HG02763 (cell line): Measurements from ENCODE around the gene ACBD5.
A peak's percentile ranks its signal among the peaks of the same experiment; 100 is the strongest.

Source experiments
- ATAC-seq: cut with Tn5 transposase; IDR thresholded peaks from one replicate; pipeline ENCODE4 v1.9.1; 2021; ENCODE audit warnings: mild to moderate bottlenecking, moderate library complexity; ENCODE audit not compliant: unreplicated experiment

The ACBD5 gene

GRCh38 chr10:27155066-27155754 lies 85.4 kb downstream of the ACBD5 start, which contains the start of gene MASTL:
Gene MASTL (plus strand): TSS chr10:27155352. CDS start chr10:27155427, 75 bp downstream.
- ATAC-seq = peak; percentile 80

- peak; percentile 2 for ATAC-seq
Observed at GRCh38 chr10:27153845-27154193, 86.8 kb downstream of the ACBD5 start.

GRCh38 chr10:27153329-27153728 lies 87.3 kb downstream of the ACBD5 start:
- ATAC-seq = no peak

DNA sequence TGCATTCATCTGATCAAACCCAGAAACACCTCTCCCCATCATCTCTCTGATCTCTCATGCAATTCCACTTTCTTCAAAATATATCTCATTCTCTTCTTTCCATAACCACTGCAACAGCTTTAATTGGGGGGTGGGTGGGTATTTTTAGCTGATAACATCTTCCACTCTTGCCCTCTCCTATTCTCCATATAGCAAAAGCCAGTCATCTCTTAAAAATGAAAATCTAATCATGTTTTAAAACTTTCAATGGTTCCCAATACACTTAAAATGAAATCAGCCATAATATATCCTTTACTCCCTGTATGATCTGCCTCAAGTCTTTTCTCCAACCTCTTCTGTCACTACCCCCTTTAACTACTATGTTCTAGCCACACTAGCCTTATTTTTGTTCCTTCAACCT lies 87.9 kb downstream of the ACBD5 start:
- ATAC-seq = no peak

DNA sequence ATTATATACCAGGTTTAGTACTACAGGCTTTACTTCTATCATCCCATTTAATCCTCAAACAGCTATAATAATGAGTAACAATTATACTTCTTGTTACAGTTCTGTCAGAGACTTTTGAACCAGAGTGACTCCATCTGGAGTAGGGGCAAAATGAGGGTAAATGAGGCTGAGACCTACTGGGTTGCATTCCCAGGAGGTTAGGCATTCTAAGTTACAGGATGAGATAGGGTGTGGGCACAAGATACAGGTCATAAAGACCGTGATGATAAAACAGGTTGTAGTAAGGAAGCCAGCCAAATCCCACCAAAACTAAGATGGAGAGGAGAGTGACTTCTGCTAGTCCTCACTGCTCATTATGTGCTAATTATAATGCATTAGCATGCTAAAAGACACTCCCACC lies 90.3 kb downstream of the ACBD5 start:
- no peak for ATAC-seq

- no peak for ATAC-seq
Observed at GRCh38 chr10:27147701-27148100, 92.9 kb downstream of the ACBD5 start.

GRCh38 chr10:27145937-27146336 lies 94.7 kb downstream of the ACBD5 start:
- ATAC-seq = no peak
